Loucy (cell line): ENCODE measurements around the gene STAT5A.

Experiments
- H2AFZ ChIP-seq: fragments of 200-600 bp; sonication (generic); 2 replicates; pipeline ENCODE4 v1.6.0; 2016; ENCODE audit warnings: antibody characterized with exemption, mild to moderate bottlenecking, low read length, moderate library complexity
- H3F3A ChIP-seq: fragments of 200-600 bp; 2 replicates; pipeline ENCODE4 v1.6.0; 2016; ENCODE audit warnings: antibody characterized with exemption, low read depth, mild to moderate bottlenecking
- H3K27me3 ChIP-seq: fragments of 200-600 bp; sonication (generic); 2 replicates; pipeline ENCODE4 v1.6.1; 2014; ENCODE audit warnings: low read length, mild to moderate bottlenecking; ENCODE audit not compliant: insufficient read depth, poor library complexity, severe bottlenecking
- H3K36me3 ChIP-seq: fragments of 200-600 bp; sonication (generic); 2 replicates; pipeline ENCODE4 v1.6.1; 2016; ENCODE audit warnings: low read length; ENCODE audit not compliant: insufficient read depth
- H3K4me1 ChIP-seq: fragments of 200-600 bp; sonication (generic); 2 replicates; pipeline ENCODE4 v1.5.1; 2014; ENCODE audit warnings: low read length, mild to moderate bottlenecking; ENCODE audit not compliant: insufficient read depth, poor library complexity, severe bottlenecking
- H3K4me2 ChIP-seq: fragments of 200-600 bp; sonication (generic); 2 replicates; pipeline ENCODE4 v1.6.0; 2014; ENCODE audit warnings: antibody characterized with exemption, low read length, low read depth, mild to moderate bottlenecking; ENCODE audit not compliant: poor library complexity, severe bottlenecking
- H3K4me3 ChIP-seq: fragments of 200-600 bp; sonication (generic); 2 replicates; pipeline ENCODE4 v1.5.1; 2014; ENCODE audit warnings: low read length, mild to moderate bottlenecking, mixed read lengths; ENCODE audit not compliant: poor library complexity, severe bottlenecking
- H3K79me2 ChIP-seq: fragments of 200-600 bp; sonication (generic); 2 replicates; pipeline ENCODE4 v1.6.1; 2014; ENCODE audit warnings: low read length; ENCODE audit not compliant: insufficient read depth
- H3K9ac ChIP-seq: fragments of 200-600 bp; sonication (generic); 2 replicates; pipeline ENCODE4 v1.6.0; 2014; ENCODE audit warnings: mild to moderate bottlenecking, low read depth, low read length, moderate library complexity; ENCODE audit not compliant: poor library complexity, severe bottlenecking
- H3K9me2 ChIP-seq: fragments of 200-600 bp; sonication (generic); replicated peaks from 2 replicates; pipeline ENCODE4 v1.6.1; 2016; ENCODE audit warnings: low read depth, low read length, mixed read lengths
- H3K9me3 ChIP-seq: fragments of 200-600 bp; sonication (generic); 2 replicates; pipeline ENCODE4 v1.6.1; 2014; ENCODE audit warnings: mild to moderate bottlenecking, antibody characterized with exemption, low read length, low read depth; ENCODE audit not compliant: insufficient read depth
- H4K20me1 ChIP-seq: fragments of 200-600 bp; sonication (generic); 2 replicates; pipeline ENCODE4 v1.6.0; 2014; ENCODE audit warnings: antibody characterized with exemption, low read length, mild to moderate bottlenecking; ENCODE audit not compliant: insufficient read depth, poor library complexity, severe bottlenecking
- CTCF ChIP-seq: fragments of 200-600 bp; sonication (generic); conservative IDR thresholded peaks from 2 replicates; pipeline ENCODE4 v1.5.1; 2014; ENCODE audit warnings: mild to moderate bottlenecking, antibody characterized with exemption, low read length
- EZH2phosphoT487 ChIP-seq: fragments of 200-600 bp; IDR thresholded peaks from 2 replicates; pipeline ENCODE4 v1.6.1; 2018; ENCODE audit warnings: antibody characterized with exemption, mild to moderate bottlenecking, moderate library complexity, borderline replicate concordance

STAT5A gene

GRCh38 chr17:42325026-42325425 lies 36.7 kb downstream of the STAT5A start:
- H3K9ac ChIP-seq = no peak overlapping the region
- H3K4me2 ChIP-seq = no peak overlapping the region
- no peaks in the 10 kb centered on the region for H3K9me3 ChIP-seq
- H3K4me1 ChIP-seq = peaks cover 33% of the 10 kb centered on the region
- no peaks in the 10 kb centered on the region for H3K27me3 ChIP-seq
- peaks cover 57% of the 10 kb centered on the region; the same call in 1 of the 2 replicates for H3K36me3 ChIP-seq
- no peaks in the 10 kb centered on the region for H3K9me2 ChIP-seq
- H3K79me2 ChIP-seq = no peaks in the 10 kb centered on the region
- TF ChIP-seq CTCF = no peak
- TF ChIP-seq EZH2phosphoT487 = no peak
- H4K20me1 ChIP-seq = no peaks in the 10 kb centered on the region
- H2AFZ ChIP-seq = no peak overlapping the region
- peaks cover 11% of the 10 kb centered on the region; the same call in 1 of the 2 replicates for H3F3A ChIP-seq
- no peak overlapping the region for H3K4me3 ChIP-seq

GRCh38 chr17:42329025-42329976 lies 41.0 kb downstream of the STAT5A start:
- Histone ChIP-seq H3F3A (no peaks in the 10 kb centered on the region), H2AFZ (no peak overlapping the region), H4K20me1 (no peaks in the 10 kb centered on the region), H3K4me1 (no peaks in the 10 kb centered on the region), H3K9ac (no peak overlapping the region), H3K27me3 (no peaks in the 10 kb centered on the region), H3K4me2 (no peak overlapping the region), H3K9me2 (no peaks in the 10 kb centered on the region), H3K4me3 (no peak overlapping the region), H3K36me3 (peaks cover 72% of the 10 kb centered on the region), H3K9me3 (no peaks in the 10 kb centered on the region), H3K79me2 (no peaks in the 10 kb centered on the region)
- TF ChIP-seq CTCF = no peak
- no peak for TF ChIP-seq EZH2phosphoT487

DNA sequence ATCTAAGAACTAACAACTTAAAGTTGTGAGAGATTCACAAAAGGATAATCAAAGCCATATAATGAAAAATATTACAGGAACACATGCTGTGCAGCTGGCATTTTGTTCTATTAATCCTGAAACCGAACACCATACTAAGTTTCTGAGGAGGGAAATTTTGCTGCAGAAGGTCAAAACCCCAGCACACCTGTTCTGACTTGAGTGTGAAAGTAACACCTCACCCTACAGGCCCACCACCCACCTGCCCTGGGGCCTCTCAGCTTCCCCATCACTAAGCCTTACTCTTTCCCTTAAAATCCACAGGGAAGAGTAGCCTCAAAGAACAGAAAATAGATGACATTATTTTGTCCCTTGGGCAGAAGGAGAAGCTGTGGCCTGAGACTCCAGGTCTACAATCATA lies 44.8 kb downstream of the STAT5A start:
- H3K4me1 ChIP-seq = no peaks in the 10 kb centered on the region
- H2AFZ ChIP-seq = no peak overlapping the region
- H3K36me3 ChIP-seq = peaks cover 78% of the 10 kb centered on the region
- H3K27me3 ChIP-seq = no peaks in the 10 kb centered on the region
- H3K9ac ChIP-seq = no peak overlapping the region
- no peaks in the 10 kb centered on the region for H3K9me3 ChIP-seq
- no peaks in the 10 kb centered on the region for H3K79me2 ChIP-seq
- no peak overlapping the region for H3K4me3 ChIP-seq
- no peak for TF ChIP-seq EZH2phosphoT487
- no peak for TF ChIP-seq CTCF
- H4K20me1 ChIP-seq = no peaks in the 10 kb centered on the region
- no peaks in the 10 kb centered on the region for H3F3A ChIP-seq
- H3K9me2 ChIP-seq = no peaks in the 10 kb centered on the region
- H3K4me2 ChIP-seq = no peak overlapping the region
